Endothelial cell of umbilical vein (primary cell): Measurements from ENCODE around the gene RBM6.

Source experiments
- EZH2 ChIP-seq: IDR thresholded peaks from 2 replicates; pipeline ENCODE4 v1.6.1; 2012; ENCODE audit warnings: borderline replicate concordance, low read depth, mild to moderate bottlenecking, moderate library complexity, low read length, inconsistent platforms; ENCODE audit not compliant: severe bottlenecking
- FOS ChIP-seq: IDR thresholded peaks from 2 replicates; pipeline ENCODE4 v1.6.1; 2011; ENCODE audit warnings: mild to moderate bottlenecking, low read length, moderate library complexity, borderline replicate concordance; ENCODE audit not compliant: insufficient read depth
- GATA2 ChIP-seq: IDR thresholded peaks from 2 replicates; pipeline ENCODE4 v1.7.0; 2011; ENCODE audit warnings: low read depth, mild to moderate bottlenecking, moderate library complexity, mixed read lengths, low read length; ENCODE audit not compliant: insufficient read length, insufficient read depth
- JUN ChIP-seq: IDR thresholded peaks from 2 replicates; pipeline ENCODE4 v1.6.1; 2011; ENCODE audit warnings: borderline replicate concordance, low read depth; ENCODE audit not compliant: insufficient read length, insufficient read depth
- POLR2A ChIP-seq: IDR thresholded peaks from 2 replicates; pipeline ENCODE4 v1.6.1; 2012; ENCODE audit warnings: low read depth, mild to moderate bottlenecking, control low read depth, low read length
- POLR2AphosphoS5 ChIP-seq: IDR thresholded peaks from 2 replicates; pipeline ENCODE4 v1.6.1; 2012; ENCODE audit warnings: low read depth, mild to moderate bottlenecking, control low read depth, low read length, moderate library complexity; ENCODE audit not compliant: insufficient read depth
- TF ChIP-seq, protein P1 (sequence below), 2 donors: IDR thresholded peaks; 1 replicate in 1 of 2; 2 replicates in 1 of 2; pipeline ENCODE4 v1.5.1; 2011; ENCODE audit warnings: low read length in 2 of 2, mild to moderate bottlenecking in 2 of 2, moderate library complexity in 2 of 2, control low read depth in 1 of 2, inconsistent platforms in 1 of 2, low read depth in 1 of 2; ENCODE audit not compliant: insufficient read depth in 1 of 2; ENCODE audit errors: extremely low read depth in 1 of 2

DNA sequence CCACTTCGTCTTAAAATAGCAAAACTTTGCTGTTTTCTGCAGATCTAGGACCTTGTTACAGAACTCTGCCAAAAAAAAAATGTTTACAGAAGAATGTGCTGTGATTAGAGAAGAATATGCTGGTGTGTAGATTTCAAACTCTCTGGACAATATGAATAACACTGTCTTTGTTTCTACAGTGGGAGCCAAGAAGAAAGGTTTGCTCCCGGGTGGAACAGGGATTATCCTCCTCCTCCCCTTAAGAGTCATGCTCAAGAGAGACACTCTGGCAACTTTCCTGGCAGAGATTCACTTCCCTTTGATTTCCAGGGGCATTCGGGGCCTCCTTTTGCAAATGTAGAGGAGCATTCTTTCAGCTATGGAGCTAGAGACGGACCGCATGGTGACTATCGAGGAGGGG is 27.3 kb downstream of the RBM6 start:
- TF ChIP-seq, protein P1, sequence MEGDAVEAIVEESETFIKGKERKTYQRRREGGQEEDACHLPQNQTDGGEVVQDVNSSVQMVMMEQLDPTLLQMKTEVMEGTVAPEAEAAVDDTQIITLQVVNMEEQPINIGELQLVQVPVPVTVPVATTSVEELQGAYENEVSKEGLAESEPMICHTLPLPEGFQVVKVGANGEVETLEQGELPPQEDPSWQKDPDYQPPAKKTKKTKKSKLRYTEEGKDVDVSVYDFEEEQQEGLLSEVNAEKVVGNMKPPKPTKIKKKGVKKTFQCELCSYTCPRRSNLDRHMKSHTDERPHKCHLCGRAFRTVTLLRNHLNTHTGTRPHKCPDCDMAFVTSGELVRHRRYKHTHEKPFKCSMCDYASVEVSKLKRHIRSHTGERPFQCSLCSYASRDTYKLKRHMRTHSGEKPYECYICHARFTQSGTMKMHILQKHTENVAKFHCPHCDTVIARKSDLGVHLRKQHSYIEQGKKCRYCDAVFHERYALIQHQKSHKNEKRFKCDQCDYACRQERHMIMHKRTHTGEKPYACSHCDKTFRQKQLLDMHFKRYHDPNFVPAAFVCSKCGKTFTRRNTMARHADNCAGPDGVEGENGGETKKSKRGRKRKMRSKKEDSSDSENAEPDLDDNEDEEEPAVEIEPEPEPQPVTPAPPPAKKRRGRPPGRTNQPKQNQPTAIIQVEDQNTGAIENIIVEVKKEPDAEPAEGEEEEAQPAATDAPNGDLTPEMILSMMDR (IDR thresholded peaks at IDR 0.05; ENCODE audit: extremely low read depth in 1 of 2, insufficient read depth in 1 of 2, low read depth in 1 of 2, low read length in 2 of 2) = no peak
- TF ChIP-seq POLR2A (no peak), EZH2 (no peak), POLR2AphosphoS5 (no peak), GATA2 (no peak), JUN (no peak), FOS (no peak)
